HepG2 (cell line): ENCODE data around the gene ARHGEF11. TPM values are rescaled to one million over a fixed set of nuclear protein-coding genes. Genes with fewer than 3 reads are reported as not detected.

ENCODE experiments used
- ATAC-seq: fragments of 200-7000 bp; cut with Tn5 transposase; 3 replicates; pipeline ENCODE4 v1.9.1; 2020; ENCODE audit warnings: mild to moderate bottlenecking, moderate library complexity
- BruUV-seq: library from RNA; stranded (reverse); fragments of 400-500 nt; replicated peaks from 2 replicates; lab custom pipeline; 2021; lab: Mats Ljungman, UMichigan
- CTCF ChIA-PET: fragments of 300-600 bp; formaldehyde crosslinking; extraction: SDS; loops from one replicate; lab custom pipeline; 2021; ENCODE audit warnings: low total read pairs, inconsistent platforms, low intra/inter-chr PET ratio; lab: Yijun Ruan, JAX
- POLR2A ChIA-PET: fragments of 350-600 bp; sonication (Branson Sonifier 250); formaldehyde crosslinking; loops from one replicate; lab custom pipeline; 2020; ENCODE audit warnings: antibody characterized with exemption, inconsistent platforms; lab: Yijun Ruan, JAX
- DNase-seq: peaks from one replicate; pipeline ENCODE4 v3.0.0-alpha.2; 2015; ENCODE audit warnings: low spot score
- FAIRE-seq: peaks from 3 replicates; lab custom pipeline; 2011; peaks lifted over from hg19 to GRCh38; lab: Jason Lieb, UNC
- H2AFZ ChIP-seq: one replicate; pipeline ENCODE4 v1.6.1; 2011; ENCODE audit warnings: low read length, inconsistent platforms
- H3K27ac ChIP-seq: fragments of 300-600 bp; 3 replicates; pipeline ENCODE4 v1.8.0; 2011; ENCODE audit warnings: mixed run types, mild to moderate bottlenecking, mixed read lengths, low read length, inconsistent platforms; ENCODE audit not compliant: insufficient read depth; ENCODE audit errors: extremely low read length
- H3K27me3 ChIP-seq, 2 experiments: fragments of 200-600 bp in 1 of 2; 2 replicates in 1 of 2; 3 replicates in 1 of 2; pipeline versions ENCODE4 v1.6.0 to v1.8.0; 2011; ENCODE audit warnings: low read length in 2 of 2, mild to moderate bottlenecking in 2 of 2, moderate library complexity in 2 of 2, inconsistent platforms in 1 of 2; ENCODE audit not compliant: insufficient read depth in 2 of 2, control insufficient read depth in 1 of 2
- H3K36me3 ChIP-seq, 2 experiments: fragments of 200-600 bp in 1 of 2; replicated peaks in 1 of 2; 2 replicates in 1 of 2; 3 replicates in 1 of 2; pipeline versions ENCODE4 v1.5.1 to v1.8.0; 2011; ENCODE audit warnings: low read length in 2 of 2, inconsistent platforms in 1 of 2; ENCODE audit not compliant: insufficient read depth in 2 of 2, control insufficient read depth in 1 of 2
- H3K4me1 ChIP-seq: 2 replicates; pipeline ENCODE4 v1.5.1; 2012; ENCODE audit warnings: low read length, inconsistent platforms; ENCODE audit not compliant: insufficient read depth
- H3K4me2 ChIP-seq: 2 replicates; pipeline ENCODE4 v1.6.0; 2011; ENCODE audit warnings: low read depth, low read length, inconsistent platforms
- H3K4me3 ChIP-seq, 3 experiments: fragments of 200-600 bp in 1 of 3; sonication (generic), shearing (Covaris generic) in 1 of 3; replicated peaks in 1 of 3; 2 replicates each; pipeline ENCODE4 v1.5.1; 2011 to 2016; ENCODE audit warnings: low read length in 3 of 3, inconsistent platforms in 2 of 3, low read depth in 2 of 3, mild to moderate bottlenecking in 2 of 3, control low read depth in 1 of 3, mixed read lengths in 1 of 3; ENCODE audit not compliant: insufficient read depth in 1 of 3
- H3K79me2 ChIP-seq: one replicate; pipeline ENCODE4 v1.6.1; 2011; ENCODE audit warnings: low read length, inconsistent platforms; ENCODE audit not compliant: insufficient read depth
- H3K9ac ChIP-seq: 2 replicates; pipeline ENCODE4 v1.6.0; 2011; ENCODE audit warnings: mild to moderate bottlenecking, low read depth, low read length, inconsistent platforms; ENCODE audit not compliant: insufficient read depth
- H3K9me3 ChIP-seq: 2 replicates; pipeline ENCODE4 v1.5.1; 2012; ENCODE audit warnings: mild to moderate bottlenecking, low read length
- H4K20me1 ChIP-seq: 2 replicates; pipeline ENCODE4 v1.6.0; 2011; ENCODE audit warnings: inconsistent platforms, mild to moderate bottlenecking, low read length, moderate library complexity; ENCODE audit not compliant: insufficient read depth
- STAG1 ChIP-seq: sonication (generic); formaldehyde crosslinking; IDR thresholded peaks from 2 replicates; pipeline ENCODE4 v1.4.0; 2020; ENCODE audit warnings: missing genetic modification reagents
- ZNF225 ChIP-seq: sonication (generic); formaldehyde crosslinking; IDR thresholded peaks from 2 replicates; pipeline ENCODE4 v1.4.0; 2020; ENCODE audit warnings: mild to moderate bottlenecking, missing genetic modification reagents
- ZNF232 ChIP-seq: sonication (generic); formaldehyde crosslinking; IDR thresholded peaks from 2 replicates; pipeline ENCODE4 v1.4.0; 2020; ENCODE audit warnings: missing genetic modification reagents, borderline replicate concordance
- ZNF354B ChIP-seq: sonication (generic); formaldehyde crosslinking; IDR thresholded peaks from 2 replicates; pipeline ENCODE4 v1.8.0; 2022; ENCODE audit warnings: mild to moderate bottlenecking, missing genetic modification reagents
- ZNF605 ChIP-seq: sonication (generic); formaldehyde crosslinking; IDR thresholded peaks from 2 replicates; pipeline ENCODE4 v1.8.0; 2022; ENCODE audit warnings: mild to moderate bottlenecking, missing genetic modification reagents
- ZNF687 ChIP-seq: sonication (generic); formaldehyde crosslinking; IDR thresholded peaks from 2 replicates; pipeline ENCODE4 v1.5.1; 2020; ENCODE audit warnings: mild to moderate bottlenecking, missing genetic modification reagents, moderate library complexity
- WGBS: methylation state at CpG from one replicate; pipeline ENCODE4 v1.1.6; 2017; ENCODE audit warnings: low lambda C conversion rate; 5-methylcytosine and 5-hydroxymethylcytosine counted together
- in situ Hi-C: cut with HindIII; loops from 2 replicates; pipeline ENCODE4 v1.10.0; 2017; ENCODE audit warnings: low pct_unique_long_range_greater_than_20kb; ENCODE audit not compliant: extremely low pct_ligation_motif_present
- intact Hi-C: fragments of 100-400 bp; cut with micrococcal nuclease; formaldehyde crosslinking; loops from one replicate; pipeline ENCODE4 v1.10.0; 2022; ENCODE audit not compliant: unreplicated experiment
- polyA plus RNA-seq, 8 experiments: library from polyadenylated mRNA; depleted of rRNA in 3 of 8; stranded (reverse) in 7 of 8; unstranded in 1 of 8; fragments of >200 nt; fragmentation: Illumina TruSeq in 4 of 8; extraction: Trizol in 4 of 8; gene quantifications; 2 replicates each; pipeline versions ENCODE4 v1.2.1 to v1.2.3, GENCODE V29; 2011 to 2016; ENCODE audit warnings: low read depth in 4 of 8, missing spikeins in 1 of 8, mixed read lengths in 1 of 8; ENCODE audit not compliant: insufficient read depth in 1 of 8
- total RNA-seq, 5 experiments: library from RNA; depleted of rRNA; stranded (reverse); fragments of >200 nt; fragmentation: Illumina TruSeq; extraction: Trizol; gene quantifications; 2 replicates each; pipeline ENCODE4 v1.2.3, GENCODE V29; 2016; ENCODE audit warnings: low read depth in 1 of 5
- TF ChIP-seq, protein P1 (sequence below): sonication (generic); formaldehyde crosslinking; IDR thresholded peaks from 2 replicates; pipeline ENCODE4 v1.4.0; 2020; ENCODE audit warnings: missing genetic modification reagents
- TF ChIP-seq, protein P2 (sequence below): sonication (generic); formaldehyde crosslinking; IDR thresholded peaks from 2 replicates; pipeline ENCODE4 v1.5.0; 2020; ENCODE audit warnings: mild to moderate bottlenecking, missing genetic modification reagents, moderate library complexity
- TF ChIP-seq, protein P3 (sequence below): sonication (generic); formaldehyde crosslinking; IDR thresholded peaks from 2 replicates; pipeline ENCODE4 v1.4.0; 2020; ENCODE audit warnings: mild to moderate bottlenecking, missing genetic modification reagents
- TF ChIP-seq, protein P4 (sequence below): sonication (generic); formaldehyde crosslinking; IDR thresholded peaks from 2 replicates; pipeline ENCODE4 v1.4.0; 2020; ENCODE audit warnings: missing genetic modification reagents, borderline replicate concordance

The ARHGEF11 gene
- total and polyA plus RNA-seq, 2 of the 13 experiments (the other 11 are each of a cell fraction or from before 2014, with no cell fraction given): 16.5 to 21.2 TPM

DNA sequence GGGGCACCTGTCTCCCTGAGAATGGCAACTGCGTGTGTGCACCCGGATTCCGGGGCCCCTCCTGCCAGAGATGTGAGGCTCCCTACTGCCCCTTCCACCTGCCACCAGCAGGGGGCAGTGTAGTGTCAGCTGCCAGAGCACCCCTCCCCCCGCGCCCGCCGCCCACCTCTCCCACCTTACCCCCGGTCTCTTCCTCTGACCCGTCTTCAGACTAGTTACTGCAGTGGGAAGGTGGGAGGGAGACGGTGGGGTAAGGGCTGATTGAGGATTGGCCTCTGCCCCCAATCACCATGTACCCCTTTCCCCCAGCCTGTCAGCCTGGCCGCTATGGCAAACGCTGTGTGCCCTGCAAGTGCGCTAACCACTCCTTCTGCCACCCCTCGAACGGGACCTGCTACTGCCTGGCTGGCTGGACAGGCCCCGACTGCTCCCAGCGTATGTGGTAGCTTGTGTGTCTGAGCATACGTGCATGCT is 135.2 kb downstream of the ARHGEF11 start:
- Histone ChIP-seq H3K9me3 (no peaks in the 10 kb centered on the region), H3K36me3 (no peaks in the 10 kb centered on the region), H3K4me3 (no peak overlapping the region), H3K79me2 (no peaks in the 10 kb centered on the region), H3K9ac (no peak overlapping the region), H3K27me3 (peaks cover 4 to 42% of the 10 kb centered on the region in 2 experiments; a peak in 4 of 5 replicates), H3K4me1 (peaks cover 15% of the 10 kb centered on the region), H2AFZ (no peak overlapping the region), H4K20me1 (no peaks in the 10 kb centered on the region), H3K4me2 (no peak overlapping the region; the same call in 1 of the 2 replicates), H3K27ac (no peak overlapping the region)
- 0% methylated on average over 3 of the region's 18 CpGs for WGBS
- ATAC-seq: peak; percentile 49
- FAIRE-seq: no peak
- DNase-seq: peak; percentile 23
- intact Hi-C loops (loop anchor here (1.0 kb wide), 1 partner anchor 164 kb away; no protein-coding TSS in a partner anchor), in situ Hi-C loops (no loop called here)
- ChIA-PET CTCF (interaction anchor here (0.9 to 2.0 kb wide), 2 partner anchors 10 to 18 kb away, joined by 3 to 6 read pairs; partner anchors contain the start of gene LRRC71), POLR2A (no interaction called here)
- BruUV-seq: no TSS peak
- TF ChIP-seq, protein P1, sequence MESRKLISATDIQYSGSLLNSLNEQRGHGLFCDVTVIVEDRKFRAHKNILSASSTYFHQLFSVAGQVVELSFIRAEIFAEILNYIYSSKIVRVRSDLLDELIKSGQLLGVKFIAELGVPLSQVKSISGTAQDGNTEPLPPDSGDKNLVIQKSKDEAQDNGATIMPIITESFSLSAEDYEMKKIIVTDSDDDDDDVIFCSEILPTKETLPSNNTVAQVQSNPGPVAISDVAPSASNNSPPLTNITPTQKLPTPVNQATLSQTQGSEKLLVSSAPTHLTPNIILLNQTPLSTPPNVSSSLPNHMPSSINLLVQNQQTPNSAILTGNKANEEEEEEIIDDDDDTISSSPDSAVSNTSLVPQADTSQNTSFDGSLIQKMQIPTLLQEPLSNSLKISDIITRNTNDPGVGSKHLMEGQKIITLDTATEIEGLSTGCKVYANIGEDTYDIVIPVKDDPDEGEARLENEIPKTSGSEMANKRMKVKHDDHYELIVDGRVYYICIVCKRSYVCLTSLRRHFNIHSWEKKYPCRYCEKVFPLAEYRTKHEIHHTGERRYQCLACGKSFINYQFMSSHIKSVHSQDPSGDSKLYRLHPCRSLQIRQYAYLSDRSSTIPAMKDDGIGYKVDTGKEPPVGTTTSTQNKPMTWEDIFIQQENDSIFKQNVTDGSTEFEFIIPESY: 0 out of 2 replicates have a peak, but pooled peaks have one; percentile 26
- no peak for TF ChIP-seq ZNF232 (CRISPR knock-in tag)
- 0 out of 2 replicates have a peak, but pooled peaks have one; percentile 34 for TF ChIP-seq ZNF225 (CRISPR knock-in tag)
- no peak for TF ChIP-seq ZNF354B (CRISPR knock-in tag)
- no peak for TF ChIP-seq ZNF605 (CRISPR knock-in tag)
- TF ChIP-seq STAG1 (CRISPR knock-in tag): 0 out of 2 replicates have a peak, but pooled peaks have one; percentile 21
- TF ChIP-seq, protein P2, sequence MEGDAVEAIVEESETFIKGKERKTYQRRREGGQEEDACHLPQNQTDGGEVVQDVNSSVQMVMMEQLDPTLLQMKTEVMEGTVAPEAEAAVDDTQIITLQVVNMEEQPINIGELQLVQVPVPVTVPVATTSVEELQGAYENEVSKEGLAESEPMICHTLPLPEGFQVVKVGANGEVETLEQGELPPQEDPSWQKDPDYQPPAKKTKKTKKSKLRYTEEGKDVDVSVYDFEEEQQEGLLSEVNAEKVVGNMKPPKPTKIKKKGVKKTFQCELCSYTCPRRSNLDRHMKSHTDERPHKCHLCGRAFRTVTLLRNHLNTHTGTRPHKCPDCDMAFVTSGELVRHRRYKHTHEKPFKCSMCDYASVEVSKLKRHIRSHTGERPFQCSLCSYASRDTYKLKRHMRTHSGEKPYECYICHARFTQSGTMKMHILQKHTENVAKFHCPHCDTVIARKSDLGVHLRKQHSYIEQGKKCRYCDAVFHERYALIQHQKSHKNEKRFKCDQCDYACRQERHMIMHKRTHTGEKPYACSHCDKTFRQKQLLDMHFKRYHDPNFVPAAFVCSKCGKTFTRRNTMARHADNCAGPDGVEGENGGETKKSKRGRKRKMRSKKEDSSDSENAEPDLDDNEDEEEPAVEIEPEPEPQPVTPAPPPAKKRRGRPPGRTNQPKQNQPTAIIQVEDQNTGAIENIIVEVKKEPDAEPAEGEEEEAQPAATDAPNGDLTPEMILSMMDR: peak; percentile 76
- TF ChIP-seq ZNF687 (CRISPR knock-in tag): peak; percentile 24; the same call in 1 of the 2 replicates
- TF ChIP-seq, protein P3, sequence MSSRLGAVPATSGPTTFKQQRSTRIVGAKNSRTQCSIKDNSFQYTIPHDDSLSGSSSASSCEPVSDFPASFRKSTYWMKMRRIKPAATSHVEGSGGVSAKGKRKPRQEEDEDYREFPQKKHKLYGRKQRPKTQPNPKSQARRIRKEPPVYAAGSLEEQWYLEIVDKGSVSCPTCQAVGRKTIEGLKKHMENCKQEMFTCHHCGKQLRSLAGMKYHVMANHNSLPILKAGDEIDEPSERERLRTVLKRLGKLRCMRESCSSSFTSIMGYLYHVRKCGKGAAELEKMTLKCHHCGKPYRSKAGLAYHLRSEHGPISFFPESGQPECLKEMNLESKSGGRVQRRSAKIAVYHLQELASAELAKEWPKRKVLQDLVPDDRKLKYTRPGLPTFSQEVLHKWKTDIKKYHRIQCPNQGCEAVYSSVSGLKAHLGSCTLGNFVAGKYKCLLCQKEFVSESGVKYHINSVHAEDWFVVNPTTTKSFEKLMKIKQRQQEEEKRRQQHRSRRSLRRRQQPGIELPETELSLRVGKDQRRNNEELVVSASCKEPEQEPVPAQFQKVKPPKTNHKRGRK: peak; percentile 92
- TF ChIP-seq, protein P4, sequence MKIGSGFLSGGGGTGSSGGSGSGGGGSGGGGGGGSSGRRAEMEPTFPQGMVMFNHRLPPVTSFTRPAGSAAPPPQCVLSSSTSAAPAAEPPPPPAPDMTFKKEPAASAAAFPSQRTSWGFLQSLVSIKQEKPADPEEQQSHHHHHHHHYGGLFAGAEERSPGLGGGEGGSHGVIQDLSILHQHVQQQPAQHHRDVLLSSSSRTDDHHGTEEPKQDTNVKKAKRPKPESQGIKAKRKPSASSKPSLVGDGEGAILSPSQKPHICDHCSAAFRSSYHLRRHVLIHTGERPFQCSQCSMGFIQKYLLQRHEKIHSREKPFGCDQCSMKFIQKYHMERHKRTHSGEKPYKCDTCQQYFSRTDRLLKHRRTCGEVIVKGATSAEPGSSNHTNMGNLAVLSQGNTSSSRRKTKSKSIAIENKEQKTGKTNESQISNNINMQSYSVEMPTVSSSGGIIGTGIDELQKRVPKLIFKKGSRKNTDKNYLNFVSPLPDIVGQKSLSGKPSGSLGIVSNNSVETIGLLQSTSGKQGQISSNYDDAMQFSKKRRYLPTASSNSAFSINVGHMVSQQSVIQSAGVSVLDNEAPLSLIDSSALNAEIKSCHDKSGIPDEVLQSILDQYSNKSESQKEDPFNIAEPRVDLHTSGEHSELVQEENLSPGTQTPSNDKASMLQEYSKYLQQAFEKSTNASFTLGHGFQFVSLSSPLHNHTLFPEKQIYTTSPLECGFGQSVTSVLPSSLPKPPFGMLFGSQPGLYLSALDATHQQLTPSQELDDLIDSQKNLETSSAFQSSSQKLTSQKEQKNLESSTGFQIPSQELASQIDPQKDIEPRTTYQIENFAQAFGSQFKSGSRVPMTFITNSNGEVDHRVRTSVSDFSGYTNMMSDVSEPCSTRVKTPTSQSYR (CRISPR knock-in tag): peak; percentile 86
